GM21723 (cell line): ENCODE data around the gene WIPF2.
"Not testable (repeated sequence)": the region's sequence is repeated elsewhere in the genome, so short reads cannot be mapped to it uniquely, and the experiment has no call there.

Experiments used
- ATAC-seq: cut with Tn5 transposase; IDR thresholded peaks from one replicate; pipeline ENCODE4 v1.9.1; 2021; ENCODE audit warnings: mild to moderate bottlenecking, moderate library complexity; ENCODE audit not compliant: unreplicated experiment

The WIPF2 gene

GRCh38 chr17:40293363-40293762 is 74.3 kb downstream of the WIPF2 start:
- no peak for ATAC-seq

GRCh38 chr17:40295488-40296436 is 76.7 kb downstream of the WIPF2 start:
- ATAC-seq, result no peak

- no peak for ATAC-seq
Measured at GRCh38 chr17:40297511-40297910, 78.4 kb downstream of the WIPF2 start.

GRCh38 chr17:40298726-40299125 is 79.6 kb downstream of the WIPF2 start:
- ATAC-seq, result no peak

GRCh38 chr17:40299159-40299757 is 80.2 kb downstream of the WIPF2 start:
- ATAC-seq, result not testable (repeated sequence)

- no peak for ATAC-seq
Measured at GRCh38 chr17:40301315-40301714, 82.2 kb downstream of the WIPF2 start.

GRCh38 chr17:40303009-40303657 is 84.0 kb downstream of the WIPF2 start:
- no peak for ATAC-seq

- no peak for ATAC-seq
Measured at GRCh38 chr17:40303708-40304551, 84.8 kb downstream of the WIPF2 start.

- not testable (repeated sequence) for ATAC-seq
Measured at GRCh38 chr17:40304552-40304863, 85.4 kb downstream of the WIPF2 start.

GRCh38 chr17:40304866-40305265 is 85.8 kb downstream of the WIPF2 start:
- not testable (repeated sequence) for ATAC-seq

GRCh38 chr17:40306395-40306794 is 87.3 kb downstream of the WIPF2 start:
- ATAC-seq, result no peak

GRCh38 chr17:40307001-40307730 is 88.1 kb downstream of the WIPF2 start:
- ATAC-seq, result no peak

GRCh38 chr17:40307740-40308239 is 88.7 kb downstream of the WIPF2 start:
- no peak for ATAC-seq

GRCh38 chr17:40309031-40309948 is 90.2 kb downstream of the WIPF2 start, which contains the start of gene RARA:
TSS of gene RARA (plus strand) at chr17:40309180. CDS start at chr17:40331219, 22,039 bp downstream.
- no peak for ATAC-seq

GRCh38 chr17:40309949-40310510 is 90.9 kb downstream of the WIPF2 start:
- no peak for ATAC-seq

- ATAC-seq, result no peak
Measured at GRCh38 chr17:40310882-40311391, 91.8 kb downstream of the WIPF2 start.

GRCh38 chr17:40311575-40311974 is 92.5 kb downstream of the WIPF2 start:
- ATAC-seq, result no peak

GRCh38 chr17:40312131-40312731 is 93.1 kb downstream of the WIPF2 start:
- no peak for ATAC-seq
